Measurements from ENCODE around the gene ANTXRL.
"Not testable (repeated sequence)": the region's sequence is repeated elsewhere in the genome, so short reads cannot be mapped to it uniquely, and the experiment has no call there.

GRCh38 chr10:46367209-46367608 lies 80.4 kb downstream of the ANTXRL start:
- not testable (repeated sequence) for TF ChIP-seq CTCF (IDR thresholded peaks at IDR 0.05); REST (IDR thresholded peaks at IDR 0.05); CEBPB (IDR thresholded peaks at IDR 0.05); POLR2A (IDR thresholded peaks at IDR 0.05; ENCODE audit: low read length); CHD4 (IDR thresholded peaks at IDR 0.05; ENCODE audit: borderline replicate concordance); CHD2 (IDR thresholded peaks at IDR 0.05; ENCODE audit: low read length, partially characterized antibody); FOXS1 (CRISPR knock-in tag; IDR thresholded peaks at IDR 0.05); JUN (IDR thresholded peaks at IDR 0.05); MAFK (IDR thresholded peaks at IDR 0.05; ENCODE audit: partially characterized antibody); RCOR1 (IDR thresholded peaks at IDR 0.05; ENCODE audit: low read depth, low read length); HMGXB4 (CRISPR knock-in tag; IDR thresholded peaks at IDR 0.05; ENCODE audit: borderline replicate concordance); TFCP2L1 (CRISPR knock-in tag; IDR thresholded peaks at IDR 0.05)
